ENCODE measurements around the gene PROSER3. TPM values are rescaled to one million over a fixed set of nuclear protein-coding genes. Genes with fewer than 3 reads are reported as not detected.

PROSER3 gene
- total and polyA plus RNA-seq, 2 experiments from 2014 or later = 21.8 to 28.0 TPM

DNA sequence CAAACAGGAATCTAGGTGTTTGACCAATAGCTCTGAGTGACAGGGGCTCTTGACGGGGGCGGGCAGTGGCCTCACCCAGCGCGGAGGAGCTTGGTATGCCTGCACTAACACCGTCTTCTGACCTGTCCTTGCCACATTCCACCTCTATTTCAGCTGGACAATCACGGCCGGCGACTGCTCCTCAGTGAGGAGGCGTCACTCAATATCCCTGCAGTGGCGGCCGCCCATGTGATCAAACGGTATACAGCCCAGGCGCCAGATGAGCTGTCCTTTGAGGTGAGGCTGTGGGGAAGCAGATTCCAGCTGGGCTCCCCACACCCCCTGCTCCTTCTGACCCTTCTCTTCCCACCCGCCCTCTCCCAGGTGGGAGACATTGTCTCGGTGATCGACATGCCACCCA, 22.1 kb downstream of the PROSER3 start:
- Mint-ChIP-seq H3K27ac (no peak overlapping the region), H3K4me3 (no peak overlapping the region), H3K36me3 (ENCODE audit: low read depth) (peaks cover 6% of the 10 kb centered on the region; the same call in 1 of the 3 replicates), H3K27me3 (ENCODE audit: insufficient read depth, low read depth, poor library complexity) (peaks cover 29% of the 10 kb centered on the region), H3K4me1 (peaks cover 43% of the 10 kb centered on the region), H3K9me3 (no peaks in the 10 kb centered on the region; the same call in 2 of the 3 replicates)
- peaks cover 11% of the 10 kb centered on the region for H3K27me3 ChIP-seq (ENCODE audit: insufficient read depth)
- no peaks in the 10 kb centered on the region for H3K9me2 ChIP-seq (ENCODE audit: insufficient read depth)
- H3K27ac ChIP-seq (ENCODE audit: low read depth) = no peak overlapping the region
- ATAC-seq (no peak), DNase-seq (ENCODE audit: low spot score) (no peak)
- no peaks in the 10 kb centered on the region for H3K36me3 ChIP-seq (ENCODE audit: insufficient read depth)
- no peaks in the 10 kb centered on the region for H4K20me1 ChIP-seq (replicated peaks; ENCODE audit: insufficient read depth)
- no peak overlapping the region for H2AFZ ChIP-seq
- H3K4me1 ChIP-seq (ENCODE audit: insufficient read depth) = peaks cover 26% of the 10 kb centered on the region
- H3K4me2 ChIP-seq = no peak overlapping the region
- H3K79me2 ChIP-seq (replicated peaks; ENCODE audit: insufficient read depth) = no peaks in the 10 kb centered on the region
- no peak overlapping the region for H3K4me3 ChIP-seq
- TF ChIP-seq, protein P1, sequence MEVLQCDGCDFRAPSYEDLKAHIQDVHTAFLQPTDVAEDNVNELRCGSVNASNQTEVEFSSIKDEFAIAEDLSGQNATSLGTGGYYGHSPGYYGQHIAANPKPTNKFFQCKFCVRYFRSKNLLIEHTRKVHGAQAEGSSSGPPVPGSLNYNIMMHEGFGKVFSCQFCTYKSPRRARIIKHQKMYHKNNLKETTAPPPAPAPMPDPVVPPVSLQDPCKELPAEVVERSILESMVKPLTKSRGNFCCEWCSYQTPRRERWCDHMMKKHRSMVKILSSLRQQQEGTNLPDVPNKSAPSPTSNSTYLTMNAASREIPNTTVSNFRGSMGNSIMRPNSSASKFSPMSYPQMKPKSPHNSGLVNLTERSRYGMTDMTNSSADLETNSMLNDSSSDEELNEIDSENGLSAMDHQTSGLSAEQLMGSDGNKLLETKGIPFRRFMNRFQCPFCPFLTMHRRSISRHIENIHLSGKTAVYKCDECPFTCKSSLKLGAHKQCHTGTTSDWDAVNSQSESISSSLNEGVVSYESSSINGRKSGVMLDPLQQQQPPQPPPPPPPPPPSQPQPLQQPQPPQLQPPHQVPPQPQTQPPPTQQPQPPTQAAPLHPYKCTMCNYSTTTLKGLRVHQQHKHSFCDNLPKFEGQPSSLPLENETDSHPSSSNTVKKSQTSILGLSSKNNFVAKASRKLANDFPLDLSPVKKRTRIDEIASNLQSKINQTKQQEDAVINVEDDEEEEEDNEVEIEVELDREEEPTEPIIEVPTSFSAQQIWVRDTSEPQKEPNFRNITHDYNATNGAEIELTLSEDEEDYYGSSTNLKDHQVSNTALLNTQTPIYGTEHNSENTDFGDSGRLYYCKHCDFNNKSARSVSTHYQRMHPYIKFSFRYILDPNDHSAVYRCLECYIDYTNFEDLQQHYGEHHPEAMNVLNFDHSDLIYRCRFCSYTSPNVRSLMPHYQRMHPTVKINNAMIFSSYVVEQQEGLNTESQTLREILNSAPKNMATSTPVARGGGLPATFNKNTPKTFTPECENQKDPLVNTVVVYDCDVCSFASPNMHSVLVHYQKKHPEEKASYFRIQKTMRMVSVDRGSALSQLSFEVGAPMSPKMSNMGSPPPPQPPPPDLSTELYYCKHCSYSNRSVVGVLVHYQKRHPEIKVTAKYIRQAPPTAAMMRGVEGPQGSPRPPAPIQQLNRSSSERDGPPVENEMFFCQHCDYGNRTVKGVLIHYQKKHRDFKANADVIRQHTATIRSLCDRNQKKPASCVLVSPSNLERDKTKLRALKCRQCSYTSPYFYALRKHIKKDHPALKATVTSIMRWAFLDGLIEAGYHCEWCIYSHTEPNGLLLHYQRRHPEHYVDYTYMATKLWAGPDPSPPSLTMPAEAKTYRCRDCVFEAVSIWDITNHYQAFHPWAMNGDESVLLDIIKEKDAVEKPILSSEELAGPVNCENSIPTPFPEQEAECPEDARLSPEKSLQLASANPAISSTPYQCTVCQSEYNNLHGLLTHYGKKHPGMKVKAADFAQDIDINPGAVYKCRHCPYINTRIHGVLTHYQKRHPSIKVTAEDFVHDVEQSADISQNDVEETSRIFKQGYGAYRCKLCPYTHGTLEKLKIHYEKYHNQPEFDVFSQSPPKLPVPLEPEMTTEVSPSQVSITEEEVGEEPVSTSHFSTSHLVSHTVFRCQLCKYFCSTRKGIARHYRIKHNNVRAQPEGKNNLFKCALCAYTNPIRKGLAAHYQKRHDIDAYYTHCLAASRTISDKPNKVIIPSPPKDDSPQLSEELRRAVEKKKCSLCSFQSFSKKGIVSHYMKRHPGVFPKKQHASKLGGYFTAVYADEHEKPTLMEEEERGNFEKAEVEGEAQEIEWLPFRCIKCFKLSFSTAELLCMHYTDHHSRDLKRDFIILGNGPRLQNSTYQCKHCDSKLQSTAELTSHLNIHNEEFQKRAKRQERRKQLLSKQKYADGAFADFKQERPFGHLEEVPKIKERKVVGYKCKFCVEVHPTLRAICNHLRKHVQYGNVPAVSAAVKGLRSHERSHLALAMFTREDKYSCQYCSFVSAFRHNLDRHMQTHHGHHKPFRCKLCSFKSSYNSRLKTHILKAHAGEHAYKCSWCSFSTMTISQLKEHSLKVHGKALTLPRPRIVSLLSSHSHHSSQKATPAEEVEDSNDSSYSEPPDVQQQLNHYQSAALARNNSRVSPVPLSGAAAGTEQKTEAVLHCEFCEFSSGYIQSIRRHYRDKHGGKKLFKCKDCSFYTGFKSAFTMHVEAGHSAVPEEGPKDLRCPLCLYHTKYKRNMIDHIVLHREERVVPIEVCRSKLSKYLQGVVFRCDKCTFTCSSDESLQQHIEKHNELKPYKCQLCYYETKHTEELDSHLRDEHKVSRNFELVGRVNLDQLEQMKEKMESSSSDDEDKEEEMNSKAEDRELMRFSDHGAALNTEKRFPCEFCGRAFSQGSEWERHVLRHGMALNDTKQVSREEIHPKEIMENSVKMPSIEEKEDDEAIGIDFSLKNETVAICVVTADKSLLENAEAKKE (CRISPR knock-in tag; IDR thresholded peaks at IDR 0.05) = no peak
- TF ChIP-seq POLR2AphosphoS5 (IDR thresholded peaks at IDR 0.05; ENCODE audit: low read depth) = no peak
- TF ChIP-seq, protein P2, sequence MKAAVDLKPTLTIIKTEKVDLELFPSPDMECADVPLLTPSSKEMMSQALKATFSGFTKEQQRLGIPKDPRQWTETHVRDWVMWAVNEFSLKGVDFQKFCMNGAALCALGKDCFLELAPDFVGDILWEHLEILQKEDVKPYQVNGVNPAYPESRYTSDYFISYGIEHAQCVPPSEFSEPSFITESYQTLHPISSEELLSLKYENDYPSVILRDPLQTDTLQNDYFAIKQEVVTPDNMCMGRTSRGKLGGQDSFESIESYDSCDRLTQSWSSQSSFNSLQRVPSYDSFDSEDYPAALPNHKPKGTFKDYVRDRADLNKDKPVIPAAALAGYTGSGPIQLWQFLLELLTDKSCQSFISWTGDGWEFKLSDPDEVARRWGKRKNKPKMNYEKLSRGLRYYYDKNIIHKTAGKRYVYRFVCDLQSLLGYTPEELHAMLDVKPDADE (IDR thresholded peaks at IDR 0.05) = no peak
- TF ChIP-seq EZH2 (IDR thresholded peaks at IDR 0.05; ENCODE audit: low read depth, unreplicated experiment) = no peak
- no peak for TF ChIP-seq EZH2phosphoT487 (IDR thresholded peaks at IDR 0.05; ENCODE audit: unreplicated experiment)
- TF ChIP-seq ZNF331 (CRISPR knock-in tag; IDR thresholded peaks at IDR 0.05; ENCODE audit: low read depth) = no peak
- TF ChIP-seq, protein P3, sequence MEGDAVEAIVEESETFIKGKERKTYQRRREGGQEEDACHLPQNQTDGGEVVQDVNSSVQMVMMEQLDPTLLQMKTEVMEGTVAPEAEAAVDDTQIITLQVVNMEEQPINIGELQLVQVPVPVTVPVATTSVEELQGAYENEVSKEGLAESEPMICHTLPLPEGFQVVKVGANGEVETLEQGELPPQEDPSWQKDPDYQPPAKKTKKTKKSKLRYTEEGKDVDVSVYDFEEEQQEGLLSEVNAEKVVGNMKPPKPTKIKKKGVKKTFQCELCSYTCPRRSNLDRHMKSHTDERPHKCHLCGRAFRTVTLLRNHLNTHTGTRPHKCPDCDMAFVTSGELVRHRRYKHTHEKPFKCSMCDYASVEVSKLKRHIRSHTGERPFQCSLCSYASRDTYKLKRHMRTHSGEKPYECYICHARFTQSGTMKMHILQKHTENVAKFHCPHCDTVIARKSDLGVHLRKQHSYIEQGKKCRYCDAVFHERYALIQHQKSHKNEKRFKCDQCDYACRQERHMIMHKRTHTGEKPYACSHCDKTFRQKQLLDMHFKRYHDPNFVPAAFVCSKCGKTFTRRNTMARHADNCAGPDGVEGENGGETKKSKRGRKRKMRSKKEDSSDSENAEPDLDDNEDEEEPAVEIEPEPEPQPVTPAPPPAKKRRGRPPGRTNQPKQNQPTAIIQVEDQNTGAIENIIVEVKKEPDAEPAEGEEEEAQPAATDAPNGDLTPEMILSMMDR (conservative IDR thresholded peaks at IDR 0.05; ENCODE audit: low read depth in 2 of 2) = no peak
- H3F3A ChIP-seq (replicated peaks; ENCODE audit: low read depth) = 0 out of 2 replicates have a peak, but pooled peaks cover 3% of the 10 kb centered on the region

Measured in GM23338 (cell line).